Measurements from ENCODE around the gene ASB3.

DNA sequence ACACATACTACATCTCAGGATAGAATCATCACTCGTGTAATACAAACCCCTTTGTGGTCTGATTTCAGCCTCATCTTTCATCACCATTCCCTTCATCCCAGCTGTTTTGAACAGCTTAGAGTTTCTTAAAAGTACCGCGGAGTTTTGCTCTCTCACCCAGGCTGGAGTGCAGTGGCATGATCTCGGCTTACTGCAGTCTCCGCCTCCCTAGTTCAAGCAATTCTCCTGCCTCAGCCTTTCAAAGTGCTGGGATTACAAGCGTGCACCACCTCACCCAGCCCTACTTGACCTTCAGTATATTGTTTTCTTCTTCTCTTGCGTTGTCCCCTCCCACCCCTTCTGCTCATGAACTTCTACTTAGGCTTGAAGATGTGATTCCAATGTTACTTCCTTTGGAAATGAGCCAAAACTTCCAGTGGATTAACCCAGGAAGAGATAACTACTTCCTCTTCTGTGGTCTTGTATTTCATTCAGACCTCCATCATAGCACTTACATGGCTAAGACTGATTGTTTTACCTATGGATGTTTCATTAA, 15.9 kb upstream of the ASB3 start:
- TF ChIP-seq CTCF (IDR thresholded peaks at IDR 0.05; ENCODE audit: low read depth, low read length) (no peak), EZH2phosphoT487 (IDR thresholded peaks at IDR 0.05; ENCODE audit: low read depth) (no peak)

Data from OCI-LY3 (cell line).